NCI-H510A treated with DMSO at 0.1 percent for 48 hours (cell line): Measurements from ENCODE around the gene CALCOCO2.
A peak's percentile ranks its signal among the peaks of the same experiment; 100 is the strongest.

Source experiments
- DNase-seq: peaks from one replicate; lab custom pipeline; 2025; lab: John Stamatoyannopoulos, UW

Gene CALCOCO2

GRCh38 chr17:48873696-48874443 lies 43.0 kb downstream of the CALCOCO2 start:
- no peak for DNase-seq

GRCh38 chr17:48878920-48879898 lies 48.4 kb downstream of the CALCOCO2 start:
- DNase-seq: peak; percentile 92

- DNase-seq: no peak
Observed at GRCh38 chr17:48882272-48882671, 51.4 kb downstream of the CALCOCO2 start.

- no peak for DNase-seq
Observed at GRCh38 chr17:48883171-48883570, 52.3 kb downstream of the CALCOCO2 start.

- no peak for DNase-seq
Observed at GRCh38 chr17:48890086-48890485, 59.3 kb downstream of the CALCOCO2 start.

- peak; percentile 45 for DNase-seq
Observed at GRCh38 chr17:48892940-48893645, 62.3 kb downstream of the CALCOCO2 start.

- no peak for DNase-seq
Observed at GRCh38 chr17:48893646-48894508, 63.0 kb downstream of the CALCOCO2 start.

GRCh38 chr17:48894886-48895285 lies 64.1 kb downstream of the CALCOCO2 start:
- DNase-seq: no peak

- no peak for DNase-seq
Observed at GRCh38 chr17:48901241-48901640, 70.4 kb downstream of the CALCOCO2 start.

- no peak for DNase-seq
Observed at GRCh38 chr17:48903401-48903800, 72.6 kb downstream of the CALCOCO2 start.

GRCh38 chr17:48904428-48904827 lies 73.6 kb downstream of the CALCOCO2 start:
- DNase-seq: no peak

GRCh38 chr17:48905987-48906515 lies 75.2 kb downstream of the CALCOCO2 start:
- no peak for DNase-seq

- DNase-seq: no peak
Observed at GRCh38 chr17:48907713-48908046, 76.8 kb downstream of the CALCOCO2 start.

- DNase-seq: peak; percentile 97
Observed at GRCh38 chr17:48908047-48908843, 77.4 kb downstream of the CALCOCO2 start, which contains the start of gene UBE2Z. Gene UBE2Z (plus strand): TSS chr17:48908407. CDS start chr17:48908504, 97 bp downstream.

GRCh38 chr17:48908853-48909394 lies 78.1 kb downstream of the CALCOCO2 start:
- peak; percentile 95 for DNase-seq

GRCh38 chr17:48909783-48910182 lies 78.9 kb downstream of the CALCOCO2 start:
- DNase-seq: no peak

GRCh38 chr17:48910370-48910769 lies 79.5 kb downstream of the CALCOCO2 start:
- no peak for DNase-seq

- no peak for DNase-seq
Observed at GRCh38 chr17:48912476-48912875, 81.6 kb downstream of the CALCOCO2 start.
